Endothelial cell of umbilical vein (primary cell): ENCODE measurements around the gene CPHXL2. TPM values are rescaled to one million over a fixed set of nuclear protein-coding genes. Genes with fewer than 3 reads are reported as not detected.
A peak's percentile ranks its signal among the peaks of the same experiment; 100 is the strongest.

Experiments
- BruUV-seq: library from RNA; stranded (reverse); fragments of 400-500 nt; replicated peaks from 2 replicates; lab custom pipeline; 2021; lab: Mats Ljungman, UMichigan
- CTCF ChIA-PET: fragments of 300-600, 350-600 bp; sonication (Branson Sonifier 250); formaldehyde crosslinking; loops from one replicate; lab custom pipeline; 2021; ENCODE audit warnings: antibody characterized with exemption, inconsistent platforms; lab: Charles Lee
- POLR2A ChIA-PET: fragments of 300-600, 350-600 bp; sonication (Branson Sonifier 250); formaldehyde crosslinking; loops from one replicate; lab custom pipeline; 2021; ENCODE audit warnings: antibody characterized with exemption, inconsistent platforms; lab: Charles Lee
- DNase-seq: peaks from one replicate; pipeline ENCODE4 v3.0.0-alpha.2; 2011; ENCODE audit warnings: low read depth, low spot score
- FAIRE-seq: peaks from 2 replicates; lab custom pipeline; 2011; peaks lifted over from hg19 to GRCh38; lab: Jason Lieb, UNC
- H2AFZ ChIP-seq: 2 replicates; pipeline ENCODE4 v1.6.0; 2012; ENCODE audit warnings: low read depth, low read length, control low read depth, inconsistent platforms
- H3K27ac ChIP-seq: 2 replicates; pipeline ENCODE4 v1.5.1; 2011; ENCODE audit warnings: low read depth, mild to moderate bottlenecking, control low read depth, low read length, moderate library complexity; ENCODE audit not compliant: insufficient read depth
- H3K27me3 ChIP-seq, 2 experiments: 2 replicates each; pipeline versions ENCODE4 v1.6.0 to v1.6.1; 2011; ENCODE audit warnings: low read length in 2 of 2, mixed read lengths in 1 of 2; ENCODE audit not compliant: control insufficient read depth in 2 of 2, insufficient read depth in 2 of 2
- H3K36me3 ChIP-seq, 2 experiments: 2 replicates in 1 of 2; 3 replicates in 1 of 2; pipeline ENCODE4 v1.5.1; 2011; ENCODE audit warnings: low read length in 2 of 2, mild to moderate bottlenecking in 1 of 2, moderate library complexity in 1 of 2; ENCODE audit not compliant: control insufficient read depth in 2 of 2, insufficient read depth in 2 of 2; ENCODE audit errors: extremely low read depth in 1 of 2
- H3K4me1 ChIP-seq: 3 replicates; pipeline ENCODE4 v1.5.1; 2011; ENCODE audit warnings: mild to moderate bottlenecking, low read length; ENCODE audit not compliant: control insufficient read depth, insufficient read depth; ENCODE audit errors: extremely low read depth
- H3K4me2 ChIP-seq: 2 replicates; pipeline ENCODE4 v1.6.1; 2011; ENCODE audit warnings: low read length, control low read depth, mixed read lengths; ENCODE audit not compliant: insufficient read depth
- H3K4me3 ChIP-seq, 3 experiments: fragments of 200-600 bp in 1 of 3; sonication (generic), shearing (Covaris generic) in 1 of 3; replicated peaks in 1 of 3; 2 replicates each; pipeline ENCODE4 v1.5.1; 2011 to 2016; ENCODE audit warnings: control low read depth in 3 of 3, low read length in 3 of 3, mild to moderate bottlenecking in 2 of 3, inconsistent platforms in 1 of 3, low read depth in 1 of 3, moderate library complexity in 1 of 3; ENCODE audit not compliant: insufficient read depth in 1 of 3
- H3K79me2 ChIP-seq: 2 replicates; pipeline ENCODE4 v1.6.0; 2012; ENCODE audit warnings: low read length, inconsistent platforms; ENCODE audit not compliant: control insufficient read depth, insufficient read depth
- H3K9ac ChIP-seq: replicated peaks from 2 replicates; pipeline ENCODE3; 2011; ENCODE audit warnings: low read length, control low read depth; ENCODE audit not compliant: insufficient read depth; ENCODE audit errors: extremely low read depth
- H3K9me1 ChIP-seq: replicated peaks from 3 replicates; pipeline ENCODE4 v1.6.0; 2011; ENCODE audit warnings: mild to moderate bottlenecking, low read length; ENCODE audit not compliant: control insufficient read depth, insufficient read depth; ENCODE audit errors: extremely low read depth
- H3K9me3 ChIP-seq: replicated peaks from 2 replicates; pipeline ENCODE4 v1.5.1; 2012; ENCODE audit warnings: low read length, inconsistent platforms; ENCODE audit not compliant: control insufficient read depth, insufficient read depth
- H4K20me1 ChIP-seq: replicated peaks from 2 replicates; pipeline ENCODE3; 2011; ENCODE audit warnings: mild to moderate bottlenecking, low read length; ENCODE audit not compliant: control insufficient read depth, insufficient read depth; ENCODE audit errors: extremely low read depth
- FOS ChIP-seq: IDR thresholded peaks from 2 replicates; pipeline ENCODE4 v1.6.1; 2011; ENCODE audit warnings: mild to moderate bottlenecking, low read length, moderate library complexity, borderline replicate concordance; ENCODE audit not compliant: insufficient read depth
- GATA2 ChIP-seq: IDR thresholded peaks from 2 replicates; pipeline ENCODE4 v1.7.0; 2011; ENCODE audit warnings: low read depth, mild to moderate bottlenecking, moderate library complexity, mixed read lengths, low read length; ENCODE audit not compliant: insufficient read length, insufficient read depth
- JUN ChIP-seq: IDR thresholded peaks from 2 replicates; pipeline ENCODE4 v1.6.1; 2011; ENCODE audit warnings: borderline replicate concordance, low read depth; ENCODE audit not compliant: insufficient read length, insufficient read depth
- MYC ChIP-seq: IDR thresholded peaks from one replicate; pipeline ENCODE4 v1.6.1; 2011; ENCODE audit warnings: mild to moderate bottlenecking, low read depth, low read length
- POLR2A ChIP-seq: IDR thresholded peaks from 2 replicates; pipeline ENCODE4 v1.6.1; 2012; ENCODE audit warnings: low read depth, mild to moderate bottlenecking, control low read depth, low read length
- POLR2AphosphoS5 ChIP-seq: IDR thresholded peaks from 2 replicates; pipeline ENCODE4 v1.6.1; 2012; ENCODE audit warnings: low read depth, mild to moderate bottlenecking, control low read depth, low read length, moderate library complexity; ENCODE audit not compliant: insufficient read depth
- dilution Hi-C: fragments of 300-500 bp; cut with MboI; formaldehyde crosslinking; loops from one replicate; pipeline ENCODE4 v1.15.0; 2019; ENCODE audit warnings: low sequenced_read_pairs; ENCODE audit not compliant: extremely low pct_ligation_motif_present
- intact Hi-C: fragments of 100-400 bp; cut with micrococcal nuclease; formaldehyde crosslinking; loops from one replicate; pipeline ENCODE4 v1.10.0; 2022
- polyA plus RNA-seq, 4 experiments: library from polyadenylated mRNA; depleted of rRNA in 3 of 4; stranded (reverse) in 3 of 4; unstranded in 1 of 4; fragments of >200 nt; gene quantifications; 2 replicates each; pipeline versions ENCODE4 v1.2.1 to v1.2.3, GENCODE V29; 2011 to 2012; ENCODE audit warnings: missing spikeins in 1 of 4
- total RNA-seq: library from RNA; stranded (reverse); gene quantifications from 2 replicates; pipeline ENCODE4 v1.2.3, GENCODE V29; 2021
- TF ChIP-seq, protein P1 (sequence below), 2 donors: IDR thresholded peaks; 1 replicate in 1 of 2; 2 replicates in 1 of 2; pipeline ENCODE4 v1.5.1; 2011; ENCODE audit warnings: low read length in 2 of 2, mild to moderate bottlenecking in 2 of 2, moderate library complexity in 2 of 2, control low read depth in 1 of 2, inconsistent platforms in 1 of 2, low read depth in 1 of 2; ENCODE audit not compliant: insufficient read depth in 1 of 2; ENCODE audit errors: extremely low read depth in 1 of 2
- TF ChIP-seq, protein P2 (sequence below): IDR thresholded peaks from 2 replicates; pipeline ENCODE4 v1.6.1; 2011; ENCODE audit not compliant: insufficient read depth, insufficient read length

CPHXL2 gene
- total and polyA plus RNA-seq, 2 donors (not counting 3 experiments of a cell fraction or from before 2014, with no cell fraction given) = not detected

DNA sequence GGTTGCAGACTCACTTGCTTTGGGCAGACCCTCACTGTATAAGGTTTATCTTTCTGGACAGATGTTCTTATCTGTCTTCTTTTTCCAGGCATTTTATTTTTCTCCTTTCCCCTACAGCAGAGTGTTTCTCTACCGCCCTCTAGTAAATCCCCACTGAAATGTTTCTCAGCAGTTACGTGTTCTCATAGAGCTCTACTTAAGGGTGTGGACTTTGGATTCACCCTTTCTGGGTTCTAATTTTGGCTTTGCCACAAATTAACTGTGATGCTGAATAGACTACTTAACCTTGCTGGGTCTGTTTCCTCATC is 55.7 kb downstream of the CPHXL2 start:
- Histone ChIP-seq H3K36me3 (peaks cover 7 to 13% of the 10 kb centered on the region in 2 experiments), H3K27ac (no peak overlapping the region), H3K27me3 (no peaks in the 10 kb centered on the region), H3K9me1 (no peaks in the 10 kb centered on the region), H3K4me3 (no peak overlapping the region), H3K4me2 (no peak overlapping the region), H3K4me1 (peaks cover 14% of the 10 kb centered on the region), H4K20me1 (no peaks in the 10 kb centered on the region), H3K79me2 (peaks cover 14% of the 10 kb centered on the region), H2AFZ (no peak overlapping the region), H3K9me3 (no peaks in the 10 kb centered on the region), H3K9ac (no peak overlapping the region)
- dilution Hi-C loops (no loop called here), intact Hi-C loops (loop anchor here (1.0 kb wide), 2 partner anchors 66 to 150 kb away; no protein-coding TSS in a partner anchor)
- ChIA-PET POLR2A (no interaction called here), CTCF (interaction anchor here (0.6 to 1.4 kb wide), 15 partner anchors 11 to 422 kb away, joined by 3 to 10 read pairs (median 4); partner anchors contain the start of genes GABARAPL2, KARS1, TERF2IP and TMEM170A)
- no peak for TF ChIP-seq FOS
- TF ChIP-seq, protein P1, sequence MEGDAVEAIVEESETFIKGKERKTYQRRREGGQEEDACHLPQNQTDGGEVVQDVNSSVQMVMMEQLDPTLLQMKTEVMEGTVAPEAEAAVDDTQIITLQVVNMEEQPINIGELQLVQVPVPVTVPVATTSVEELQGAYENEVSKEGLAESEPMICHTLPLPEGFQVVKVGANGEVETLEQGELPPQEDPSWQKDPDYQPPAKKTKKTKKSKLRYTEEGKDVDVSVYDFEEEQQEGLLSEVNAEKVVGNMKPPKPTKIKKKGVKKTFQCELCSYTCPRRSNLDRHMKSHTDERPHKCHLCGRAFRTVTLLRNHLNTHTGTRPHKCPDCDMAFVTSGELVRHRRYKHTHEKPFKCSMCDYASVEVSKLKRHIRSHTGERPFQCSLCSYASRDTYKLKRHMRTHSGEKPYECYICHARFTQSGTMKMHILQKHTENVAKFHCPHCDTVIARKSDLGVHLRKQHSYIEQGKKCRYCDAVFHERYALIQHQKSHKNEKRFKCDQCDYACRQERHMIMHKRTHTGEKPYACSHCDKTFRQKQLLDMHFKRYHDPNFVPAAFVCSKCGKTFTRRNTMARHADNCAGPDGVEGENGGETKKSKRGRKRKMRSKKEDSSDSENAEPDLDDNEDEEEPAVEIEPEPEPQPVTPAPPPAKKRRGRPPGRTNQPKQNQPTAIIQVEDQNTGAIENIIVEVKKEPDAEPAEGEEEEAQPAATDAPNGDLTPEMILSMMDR (IDR thresholded peaks at IDR 0.05; ENCODE audit: extremely low read depth in 1 of 2, insufficient read depth in 1 of 2, low read depth in 1 of 2, low read length in 2 of 2) = peak; percentile 18 to 31
- TF ChIP-seq MYC = no peak
- no TSS peak for BruUV-seq
- peak; percentile 58 for DNase-seq
- FAIRE-seq = peak; percentile 57

DNA sequence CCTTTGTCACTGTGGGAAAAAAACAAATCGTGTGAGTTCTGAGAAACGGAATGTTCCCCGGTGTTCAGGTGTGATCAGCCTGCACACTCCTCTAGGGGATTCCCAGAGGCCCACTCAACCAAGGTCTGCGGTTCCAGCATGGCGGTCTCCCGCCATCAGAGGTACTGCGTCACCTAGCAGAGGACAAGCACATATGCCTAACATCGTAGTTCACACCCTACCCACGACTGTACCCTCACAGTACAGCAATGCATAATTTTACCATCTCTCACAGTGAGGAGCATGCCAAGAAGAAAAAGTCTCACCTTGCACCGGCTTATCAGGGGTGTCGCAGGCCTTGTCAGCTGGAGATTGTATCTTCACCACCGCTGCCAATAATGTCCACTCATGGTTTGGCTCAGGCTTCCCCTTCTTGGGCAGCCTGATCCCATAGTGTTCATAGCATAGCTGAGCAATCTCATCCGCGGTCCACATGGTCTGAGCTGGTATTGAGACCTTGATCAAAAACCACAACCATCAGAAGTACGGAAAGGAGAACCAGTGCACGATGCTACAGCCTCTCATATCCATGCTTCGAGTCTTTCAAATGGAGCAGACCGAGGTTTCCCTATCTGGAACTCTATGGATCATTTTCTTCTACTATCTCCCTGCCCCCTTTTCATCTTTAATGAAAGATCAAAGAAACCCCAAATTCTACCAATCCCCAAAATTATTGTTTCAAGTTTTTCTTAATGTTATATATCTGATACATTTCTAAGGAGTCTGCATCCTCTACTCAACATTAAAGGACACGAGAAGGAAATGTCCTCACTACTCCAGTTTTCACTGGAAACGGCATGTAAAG is 56.3 kb downstream of the CPHXL2 start:
- Histone ChIP-seq H3K9me1 (no peaks in the 10 kb centered on the region), H3K4me2 (no peak overlapping the region), H3K36me3 (peaks cover 7 to 9% of the 10 kb centered on the region in 2 experiments), H4K20me1 (no peaks in the 10 kb centered on the region), H3K79me2 (peaks cover 14% of the 10 kb centered on the region), H3K9me3 (no peaks in the 10 kb centered on the region), H3K27me3 (no peaks in the 10 kb centered on the region), H3K4me1 (peaks cover 14% of the 10 kb centered on the region), H3K9ac (no peak overlapping the region), H3K27ac (no peak overlapping the region), H3K4me3 (no peak overlapping the region), H2AFZ (no peak overlapping the region)
- TF ChIP-seq JUN (no peak), POLR2AphosphoS5 (no peak), GATA2 (no peak), MYC (no peak), POLR2A (no peak)
- TF ChIP-seq, protein P2, sequence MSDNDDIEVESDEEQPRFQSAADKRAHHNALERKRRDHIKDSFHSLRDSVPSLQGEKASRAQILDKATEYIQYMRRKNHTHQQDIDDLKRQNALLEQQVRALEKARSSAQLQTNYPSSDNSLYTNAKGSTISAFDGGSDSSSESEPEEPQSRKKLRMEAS = no peak
- BruUV-seq = no TSS peak
- DNase-seq (no peak), FAIRE-seq (no peak)
- dilution Hi-C loops (no loop called here), intact Hi-C loops (loop anchor here (1.0 kb wide), 2 partner anchors 65 to 149 kb away; no protein-coding TSS in a partner anchor)
- ChIA-PET POLR2A (no interaction called here), CTCF (interaction anchor here (0.8 to 1.4 kb wide), 11 partner anchors 10 to 421 kb away, joined by 3 to 10 read pairs (median 4); partner anchors contain the start of gene GABARAPL2)
